Neural cell (in vitro differentiated cells): Measurements from ENCODE around the gene GALNT11.
"Not testable (repeated sequence)": the region's sequence is repeated elsewhere in the genome, so short reads cannot be mapped to it uniquely, and the experiment has no call there.

Source experiments
- EP300 ChIP-seq: fragments of 450-650 bp; conservative IDR thresholded peaks from 2 replicates; pipeline ENCODE4 v1.6.1; 2014; ENCODE audit warnings: antibody characterized with exemption, mild to moderate bottlenecking, moderate library complexity; ENCODE audit not compliant: poor library complexity, severe bottlenecking
- EZH2 ChIP-seq: fragments of 200-600, 300-800 bp; shearing (Covaris generic), sonication (generic); IDR thresholded peaks from 2 replicates; pipeline ENCODE4 v1.6.1; 2014; ENCODE audit warnings: antibody characterized with exemption, low read length, borderline replicate concordance, mild to moderate bottlenecking; ENCODE audit not compliant: insufficient read depth, poor library complexity, severe bottlenecking
- MXI1 ChIP-seq: fragments of 450-650 bp; conservative IDR thresholded peaks from 2 replicates; pipeline ENCODE4 v1.6.1; 2014; ENCODE audit warnings: antibody characterized with exemption, mild to moderate bottlenecking; ENCODE audit not compliant: poor library complexity, severe bottlenecking
- POLR2AphosphoS5 ChIP-seq: IDR thresholded peaks from 2 replicates; pipeline ENCODE4 v1.6.1; 2012
- RAD21 ChIP-seq: fragments of 450-650 bp; conservative IDR thresholded peaks from 2 replicates; pipeline ENCODE4 v1.6.1; 2014; ENCODE audit warnings: antibody characterized with exemption, mild to moderate bottlenecking, moderate library complexity
- SMC3 ChIP-seq: fragments of 450-650 bp; conservative IDR thresholded peaks from 2 replicates; pipeline ENCODE4 v1.6.1; 2014; ENCODE audit warnings: antibody characterized with exemption, mild to moderate bottlenecking, moderate library complexity; ENCODE audit not compliant: poor library complexity
- TAF1 ChIP-seq: IDR thresholded peaks from 2 replicates; pipeline ENCODE4 v1.6.1; 2012; ENCODE audit warnings: low read depth
- TF ChIP-seq, protein P1 (sequence below): fragments of 450-650 bp; IDR thresholded peaks from 2 replicates; pipeline ENCODE4 v1.5.1; 2014; ENCODE audit warnings: antibody characterized with exemption, mild to moderate bottlenecking, moderate library complexity; ENCODE audit not compliant: poor library complexity, severe bottlenecking
- TF ChIP-seq, protein P2 (sequence below): IDR thresholded peaks from 2 replicates; pipeline ENCODE4 v1.6.1; 2012; ENCODE audit warnings: borderline replicate concordance

DNA sequence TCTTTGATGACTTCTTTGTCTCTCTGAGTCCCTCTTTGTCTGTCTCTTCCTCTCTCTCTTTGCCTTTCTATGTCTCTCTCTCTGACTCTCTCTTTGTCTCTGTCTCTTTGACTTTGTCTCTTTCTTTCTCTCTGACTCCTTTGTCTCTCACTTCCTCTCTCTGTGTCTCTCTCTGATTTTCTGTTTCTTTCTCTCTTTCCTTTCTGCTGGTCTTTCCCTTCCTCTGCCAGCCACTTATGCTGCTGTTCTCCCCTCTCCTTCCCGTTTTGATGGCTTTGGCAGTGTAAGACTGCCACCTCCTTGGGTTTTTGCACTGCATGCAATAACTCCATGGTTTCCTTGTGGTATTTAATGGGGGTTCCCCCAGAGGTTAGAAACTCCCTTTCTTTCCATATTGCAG is 5.2 kb downstream of the GALNT11 start:
- TF ChIP-seq EZH2, TAF1, POLR2AphosphoS5, RAD21, MXI1, EP300, SMC3: not testable (repeated sequence)
- TF ChIP-seq, protein P1, sequence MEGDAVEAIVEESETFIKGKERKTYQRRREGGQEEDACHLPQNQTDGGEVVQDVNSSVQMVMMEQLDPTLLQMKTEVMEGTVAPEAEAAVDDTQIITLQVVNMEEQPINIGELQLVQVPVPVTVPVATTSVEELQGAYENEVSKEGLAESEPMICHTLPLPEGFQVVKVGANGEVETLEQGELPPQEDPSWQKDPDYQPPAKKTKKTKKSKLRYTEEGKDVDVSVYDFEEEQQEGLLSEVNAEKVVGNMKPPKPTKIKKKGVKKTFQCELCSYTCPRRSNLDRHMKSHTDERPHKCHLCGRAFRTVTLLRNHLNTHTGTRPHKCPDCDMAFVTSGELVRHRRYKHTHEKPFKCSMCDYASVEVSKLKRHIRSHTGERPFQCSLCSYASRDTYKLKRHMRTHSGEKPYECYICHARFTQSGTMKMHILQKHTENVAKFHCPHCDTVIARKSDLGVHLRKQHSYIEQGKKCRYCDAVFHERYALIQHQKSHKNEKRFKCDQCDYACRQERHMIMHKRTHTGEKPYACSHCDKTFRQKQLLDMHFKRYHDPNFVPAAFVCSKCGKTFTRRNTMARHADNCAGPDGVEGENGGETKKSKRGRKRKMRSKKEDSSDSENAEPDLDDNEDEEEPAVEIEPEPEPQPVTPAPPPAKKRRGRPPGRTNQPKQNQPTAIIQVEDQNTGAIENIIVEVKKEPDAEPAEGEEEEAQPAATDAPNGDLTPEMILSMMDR, result not testable (repeated sequence)
- TF ChIP-seq, protein P2, sequence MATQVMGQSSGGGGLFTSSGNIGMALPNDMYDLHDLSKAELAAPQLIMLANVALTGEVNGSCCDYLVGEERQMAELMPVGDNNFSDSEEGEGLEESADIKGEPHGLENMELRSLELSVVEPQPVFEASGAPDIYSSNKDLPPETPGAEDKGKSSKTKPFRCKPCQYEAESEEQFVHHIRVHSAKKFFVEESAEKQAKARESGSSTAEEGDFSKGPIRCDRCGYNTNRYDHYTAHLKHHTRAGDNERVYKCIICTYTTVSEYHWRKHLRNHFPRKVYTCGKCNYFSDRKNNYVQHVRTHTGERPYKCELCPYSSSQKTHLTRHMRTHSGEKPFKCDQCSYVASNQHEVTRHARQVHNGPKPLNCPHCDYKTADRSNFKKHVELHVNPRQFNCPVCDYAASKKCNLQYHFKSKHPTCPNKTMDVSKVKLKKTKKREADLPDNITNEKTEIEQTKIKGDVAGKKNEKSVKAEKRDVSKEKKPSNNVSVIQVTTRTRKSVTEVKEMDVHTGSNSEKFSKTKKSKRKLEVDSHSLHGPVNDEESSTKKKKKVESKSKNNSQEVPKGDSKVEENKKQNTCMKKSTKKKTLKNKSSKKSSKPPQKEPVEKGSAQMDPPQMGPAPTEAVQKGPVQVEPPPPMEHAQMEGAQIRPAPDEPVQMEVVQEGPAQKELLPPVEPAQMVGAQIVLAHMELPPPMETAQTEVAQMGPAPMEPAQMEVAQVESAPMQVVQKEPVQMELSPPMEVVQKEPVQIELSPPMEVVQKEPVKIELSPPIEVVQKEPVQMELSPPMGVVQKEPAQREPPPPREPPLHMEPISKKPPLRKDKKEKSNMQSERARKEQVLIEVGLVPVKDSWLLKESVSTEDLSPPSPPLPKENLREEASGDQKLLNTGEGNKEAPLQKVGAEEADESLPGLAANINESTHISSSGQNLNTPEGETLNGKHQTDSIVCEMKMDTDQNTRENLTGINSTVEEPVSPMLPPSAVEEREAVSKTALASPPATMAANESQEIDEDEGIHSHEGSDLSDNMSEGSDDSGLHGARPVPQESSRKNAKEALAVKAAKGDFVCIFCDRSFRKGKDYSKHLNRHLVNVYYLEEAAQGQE, result not testable (repeated sequence)
